T-helper 17 cell (primary cell): Measurements from ENCODE around the gene CSNK1D. TPM values are rescaled to one million over a fixed set of nuclear protein-coding genes. Genes with fewer than 3 reads are reported as not detected.

Source experiments
- ATAC-seq: fragments of 150-1000 bp; cut with Tn5 transposase; 2 replicates; pipeline ENCODE4 v1.10.0; 2021; ENCODE audit warnings: mild to moderate bottlenecking, moderate library complexity
- DNase-seq, 3 donors: peaks; one replicate each; pipeline versions ENCODE4 v3.0.0 to v3.0.0-alpha.2; 2020 to 2021
- H3K9me3 ChIP-seq: one replicate; pipeline ENCODE4 v1.7.0; 2013; ENCODE audit warnings: low read length, mild to moderate bottlenecking; ENCODE audit not compliant: control insufficient read depth, poor library complexity, severe bottlenecking
- H3K27ac Mint-ChIP-seq: one replicate; pipeline ENCODE4 v1.8.0; 2022; ENCODE audit warnings: mild to moderate bottlenecking, moderate library complexity, mixed read lengths
- H3K27me3 Mint-ChIP-seq: one replicate; pipeline ENCODE4 v1.8.0; 2022; ENCODE audit warnings: mixed read lengths
- H3K36me3 Mint-ChIP-seq: one replicate; pipeline ENCODE4 v1.8.0; 2022; ENCODE audit warnings: low read depth, mixed read lengths
- H3K4me1 Mint-ChIP-seq: one replicate; pipeline ENCODE4 v1.8.0; 2022; ENCODE audit warnings: mild to moderate bottlenecking, mixed read lengths
- H3K4me3 Mint-ChIP-seq: one replicate; pipeline ENCODE4 v1.8.0; 2022; ENCODE audit warnings: mild to moderate bottlenecking, moderate library complexity, mixed read lengths
- total RNA-seq, 4 donors: library from RNA in 2 of 4; stranded (reverse) in 2 of 4; gene quantifications; one replicate each; pipeline ENCODE4 v1.2.3 and lab custom pipeline; 2022 to 2026

The CSNK1D gene
- total RNA-seq, 2 donors from 2014 or later, result 218 to 273 TPM

GRCh38 chr17:82237083-82237745 is 36.3 kb downstream of the CSNK1D start:
- Mint-ChIP-seq H3K27me3 (no peaks in the 10 kb centered on the region), H3K27ac (no peak overlapping the region), H3K4me3 (peak overlapping the region; percentile 69), H3K4me1 (peaks cover 30% of the 10 kb centered on the region), H3K36me3 (peaks cover 3% of the 10 kb centered on the region)
- no peak for ATAC-seq
- no peak for DNase-seq
- no peaks in the 10 kb centered on the region for H3K9me3 ChIP-seq

DNA sequence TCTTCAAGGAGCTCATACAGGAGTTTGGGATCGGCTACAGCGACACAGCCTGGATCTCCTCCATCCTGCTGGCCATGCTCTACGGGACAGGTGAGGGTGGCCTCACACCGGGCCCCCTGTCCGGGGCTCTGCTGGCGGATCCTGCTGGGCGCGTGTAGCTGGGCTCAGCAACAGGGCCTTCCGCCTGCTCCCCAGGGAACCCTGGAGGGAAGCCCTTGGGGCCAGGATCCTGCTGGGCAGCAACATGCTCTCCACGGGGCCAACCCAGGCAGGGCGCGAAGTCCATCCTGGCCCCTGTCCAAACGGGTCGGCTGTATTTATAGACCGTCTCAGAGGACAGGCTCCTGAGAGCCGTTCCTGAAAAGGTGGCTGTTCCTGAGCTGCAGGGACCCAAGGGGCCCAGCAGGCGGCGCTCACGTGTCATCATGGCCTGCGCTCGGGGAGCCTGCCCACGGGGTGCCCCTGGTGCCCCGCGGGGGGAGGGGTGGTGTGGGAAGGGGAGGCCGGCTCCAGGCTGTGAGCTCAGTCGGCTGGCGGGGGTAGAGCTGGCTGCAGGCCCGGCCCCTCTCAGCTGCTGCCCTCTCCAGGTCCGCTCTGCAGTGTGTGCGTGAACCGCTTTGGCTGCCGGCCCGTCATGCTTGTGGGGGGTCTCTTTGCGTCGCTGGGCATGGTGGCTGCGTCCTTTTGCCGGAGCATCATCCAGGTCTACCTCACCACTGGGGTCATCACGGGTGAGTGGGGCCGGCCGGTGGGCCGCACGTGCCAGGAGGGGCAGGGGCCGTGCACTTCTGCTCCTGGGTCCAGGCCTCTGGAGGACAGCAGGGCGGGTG is 37.1 kb downstream of the CSNK1D start:
- Mint-ChIP-seq H3K4me3 (no peak overlapping the region), H3K27ac (no peak overlapping the region), H3K27me3 (no peaks in the 10 kb centered on the region), H3K36me3 (peaks cover 2% of the 10 kb centered on the region), H3K4me1 (peaks cover 25% of the 10 kb centered on the region)
- no peaks in the 10 kb centered on the region for H3K9me3 ChIP-seq
- peak; percentile 61 to 63 (median 61) for DNase-seq
- ATAC-seq, result peak; percentile 54

GRCh38 chr17:82235775-82236141 is 37.7 kb downstream of the CSNK1D start:
- Mint-ChIP-seq H3K27ac (no peak overlapping the region), H3K27me3 (no peaks in the 10 kb centered on the region), H3K4me1 (peaks cover 24% of the 10 kb centered on the region), H3K36me3 (peaks cover 2% of the 10 kb centered on the region), H3K4me3 (no peak overlapping the region)
- no peak for ATAC-seq
- DNase-seq, result no peak
- no peaks in the 10 kb centered on the region for H3K9me3 ChIP-seq

GRCh38 chr17:82235056-82235774 is 38.3 kb downstream of the CSNK1D start:
- Mint-ChIP-seq H3K27me3 (no peaks in the 10 kb centered on the region), H3K4me3 (peak overlapping the region; percentile 36), H3K27ac (no peak overlapping the region), H3K4me1 (peaks cover 22% of the 10 kb centered on the region), H3K36me3 (peaks cover 2% of the 10 kb centered on the region)
- no peaks in the 10 kb centered on the region for H3K9me3 ChIP-seq
- no peak for ATAC-seq
- no peak for DNase-seq

- DNase-seq (no peak), ATAC-seq (no peak)
- Mint-ChIP-seq H3K27me3 (no peaks in the 10 kb centered on the region), H3K4me1 (peaks cover 21% of the 10 kb centered on the region), H3K27ac (no peak overlapping the region), H3K36me3 (peaks cover 2% of the 10 kb centered on the region), H3K4me3 (no peak overlapping the region)
- no peaks in the 10 kb centered on the region for H3K9me3 ChIP-seq
Measured at GRCh38 chr17:82234211-82235055, 39.1 kb downstream of the CSNK1D start.

DNA sequence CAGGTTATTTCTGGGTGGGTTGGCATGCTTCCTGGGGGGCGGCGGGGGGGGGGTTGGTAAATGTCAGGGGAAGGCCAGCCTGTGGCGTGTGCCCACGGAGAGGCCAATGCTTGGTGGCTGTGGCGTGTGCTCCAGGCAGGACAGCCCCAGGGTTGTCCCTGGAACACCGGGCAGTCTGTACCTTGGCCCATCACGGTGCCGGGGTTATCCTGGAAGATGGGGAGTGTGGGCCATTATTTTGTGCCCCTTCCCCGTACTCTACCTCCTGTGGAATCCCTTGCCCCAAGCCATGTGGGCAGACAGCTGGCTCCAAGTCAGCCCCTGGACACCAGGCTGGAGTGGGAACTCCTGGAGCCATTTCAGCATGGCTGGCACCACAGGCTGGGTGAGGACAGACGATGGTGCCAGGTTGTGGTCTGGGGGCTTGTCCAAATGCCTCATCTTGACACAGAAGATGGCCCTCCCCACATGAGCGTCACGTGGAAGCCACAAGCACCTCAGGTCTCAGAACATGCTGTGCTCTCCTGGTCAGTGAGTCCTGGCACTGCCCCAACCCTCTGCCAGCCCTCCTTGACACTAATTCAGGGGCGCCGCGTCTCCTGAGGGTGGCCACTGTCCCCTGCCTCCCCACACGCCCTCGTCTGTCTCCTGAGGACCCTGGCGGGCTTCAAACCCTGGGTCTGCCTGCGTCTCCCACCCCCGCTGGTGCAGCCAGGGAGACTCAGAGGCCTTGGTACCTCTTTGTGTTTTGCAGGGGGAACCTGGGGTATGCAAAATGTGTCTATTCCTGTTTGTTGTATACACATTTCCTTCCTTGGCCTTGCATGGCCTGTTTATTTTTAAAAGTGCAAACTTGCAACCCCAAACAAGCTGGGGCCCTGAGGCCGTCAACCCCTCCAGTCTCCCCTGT is 40.4 kb downstream of the CSNK1D start:
- Mint-ChIP-seq H3K36me3 (peaks cover 2% of the 10 kb centered on the region), H3K27ac (no peak overlapping the region)

GRCh38 chr17:82232322-82232820 is 41.1 kb downstream of the CSNK1D start:
- Mint-ChIP-seq H3K27ac (no peak overlapping the region), H3K36me3 (no peaks in the 10 kb centered on the region), H3K4me3 (no peak overlapping the region), H3K27me3 (no peaks in the 10 kb centered on the region), H3K4me1 (peaks cover 15% of the 10 kb centered on the region)
- no peak for DNase-seq
- no peak for ATAC-seq
- no peaks in the 10 kb centered on the region for H3K9me3 ChIP-seq

More for the DNA sequence above, 40.4 kb downstream of the CSNK1D start:
- Mint-ChIP-seq H3K4me3 (no peak overlapping the region), H3K4me1 (peaks cover 14% of the 10 kb centered on the region), H3K27me3 (no peaks in the 10 kb centered on the region)
- no peaks in the 10 kb centered on the region for H3K9me3 ChIP-seq
- ATAC-seq (no peak), DNase-seq (no peak)

GRCh38 chr17:82231562-82232321 is 41.8 kb downstream of the CSNK1D start:
- Mint-ChIP-seq H3K4me1 (peaks cover 15% of the 10 kb centered on the region), H3K36me3 (no peaks in the 10 kb centered on the region), H3K4me3 (no peak overlapping the region), H3K27me3 (no peaks in the 10 kb centered on the region), H3K27ac (no peak overlapping the region)
- ATAC-seq (no peak), DNase-seq (no peak)
- H3K9me3 ChIP-seq, result no peaks in the 10 kb centered on the region

DNA sequence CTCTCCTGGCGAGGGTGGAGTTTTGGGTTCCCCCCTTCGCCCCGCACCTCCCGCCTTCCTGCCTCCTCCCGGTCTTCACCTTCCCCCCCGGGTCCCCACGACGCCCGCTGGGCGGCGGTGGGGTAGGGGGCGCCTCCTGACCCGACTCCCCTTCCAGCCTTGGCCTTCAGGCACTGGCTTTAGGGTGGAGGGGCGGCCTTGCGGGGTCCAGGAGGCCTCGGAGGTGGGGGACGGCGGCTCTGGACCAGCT is 42.3 kb downstream of the CSNK1D start:
- peaks cover 15% of the 10 kb centered on the region for H3K4me1 Mint-ChIP-seq
- ATAC-seq (peak; percentile 4), DNase-seq (no peak)
- no peaks in the 10 kb centered on the region for H3K27me3 Mint-ChIP-seq
- no peak overlapping the region for H3K27ac Mint-ChIP-seq
- H3K9me3 ChIP-seq, result no peaks in the 10 kb centered on the region
- no peaks in the 10 kb centered on the region for H3K36me3 Mint-ChIP-seq
- H3K4me3 Mint-ChIP-seq, result no peak overlapping the region

DNA sequence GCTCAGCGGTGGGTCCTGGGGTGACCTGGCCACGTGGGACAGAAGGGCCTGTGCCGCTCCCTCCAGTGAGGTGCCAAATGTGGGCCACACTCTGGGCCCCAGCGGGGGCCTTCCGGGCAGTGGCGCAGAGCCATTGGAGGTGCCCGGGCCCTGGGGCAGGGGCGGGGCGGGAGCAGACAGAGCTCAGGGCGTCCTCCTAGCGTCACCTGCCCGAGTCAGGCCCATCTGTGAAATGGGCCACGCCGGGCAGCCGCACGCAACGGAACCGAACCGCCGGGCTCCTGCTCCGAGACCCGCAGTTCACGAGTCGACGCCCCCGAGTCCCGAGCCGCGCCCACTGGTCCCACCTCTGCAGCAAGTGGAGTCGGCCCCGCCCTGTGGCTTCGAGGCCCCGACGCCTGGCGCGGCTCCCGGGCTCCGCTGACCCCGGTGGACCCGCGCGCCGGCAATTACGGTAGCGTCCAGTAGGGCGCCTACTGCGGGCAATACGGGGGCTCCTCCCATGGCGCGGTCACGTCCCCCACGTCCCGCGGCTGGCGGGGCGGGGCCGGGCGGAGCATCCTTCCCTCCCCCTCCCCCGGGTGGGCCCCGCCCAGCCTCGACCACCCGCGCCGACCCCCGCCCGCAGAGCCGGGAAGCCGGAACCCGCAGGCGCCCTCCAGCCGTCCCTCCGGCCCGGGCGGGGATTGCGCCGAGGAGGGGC is 42.7 kb downstream of the CSNK1D start:
- Mint-ChIP-seq H3K27me3 (no peaks in the 10 kb centered on the region), H3K4me3 (peak overlapping the region; percentile 86), H3K36me3 (no peaks in the 10 kb centered on the region), H3K4me1 (peaks cover 10% of the 10 kb centered on the region), H3K27ac (no peak overlapping the region)
- ATAC-seq (peak; percentile 13), DNase-seq (peak in 2 of 3 donors; percentile 49 to 54)
- H3K9me3 ChIP-seq, result no peaks in the 10 kb centered on the region
